Activated naive CD8-positive, alpha-beta T cell treated with anti-CD3 and anti-CD28 coated beads for 36 hours (primary cell): Measurements from ENCODE around the gene DHX32. TPM values are rescaled to one million over a fixed set of nuclear protein-coding genes. Genes with fewer than 3 reads are reported as not detected.
A peak's percentile ranks its signal among the peaks of the same experiment; 100 is the strongest.

Source experiments
- DNase-seq: peaks from one replicate; pipeline ENCODE4 v3.0.0; 2021
- H3K27ac Mint-ChIP-seq: one replicate; pipeline ENCODE4 v1.8.0; 2022; ENCODE audit warnings: mild to moderate bottlenecking, moderate library complexity, mixed read lengths
- H3K27me3 Mint-ChIP-seq: one replicate; pipeline ENCODE4 v1.8.0; 2022; ENCODE audit warnings: mild to moderate bottlenecking, mixed read lengths
- H3K36me3 Mint-ChIP-seq: one replicate; pipeline ENCODE4 v1.8.0; 2021; ENCODE audit warnings: mild to moderate bottlenecking, mixed read lengths
- H3K4me1 Mint-ChIP-seq: one replicate; pipeline ENCODE4 v1.8.0; 2021; ENCODE audit warnings: mixed read lengths
- H3K4me3 Mint-ChIP-seq: one replicate; pipeline ENCODE4 v1.8.0; 2022; ENCODE audit warnings: mild to moderate bottlenecking, moderate library complexity, mixed read lengths
- H3K9me3 Mint-ChIP-seq: one replicate; pipeline ENCODE4 v1.8.0; 2022; ENCODE audit warnings: mixed read lengths
- total RNA-seq, 2 experiments: library from RNA; stranded (reverse); gene quantifications; one replicate each; pipeline ENCODE4 v1.2.3, GENCODE V29; 2021

Gene DHX32
- total RNA-seq, 2 experiments from 2014 or later, result 27.6 to 27.8 TPM

GRCh38 chr10:125815764-125816163, 65.3 kb downstream of the DHX32 start:
- Mint-ChIP-seq H3K9me3 (no peaks in the 10 kb centered on the region), H3K27me3 (no peaks in the 10 kb centered on the region), H3K4me1 (peaks cover 10% of the 10 kb centered on the region), H3K4me3 (no peak overlapping the region), H3K36me3 (peaks cover 8% of the 10 kb centered on the region), H3K27ac (no peak overlapping the region)
- no peak for DNase-seq

DNA sequence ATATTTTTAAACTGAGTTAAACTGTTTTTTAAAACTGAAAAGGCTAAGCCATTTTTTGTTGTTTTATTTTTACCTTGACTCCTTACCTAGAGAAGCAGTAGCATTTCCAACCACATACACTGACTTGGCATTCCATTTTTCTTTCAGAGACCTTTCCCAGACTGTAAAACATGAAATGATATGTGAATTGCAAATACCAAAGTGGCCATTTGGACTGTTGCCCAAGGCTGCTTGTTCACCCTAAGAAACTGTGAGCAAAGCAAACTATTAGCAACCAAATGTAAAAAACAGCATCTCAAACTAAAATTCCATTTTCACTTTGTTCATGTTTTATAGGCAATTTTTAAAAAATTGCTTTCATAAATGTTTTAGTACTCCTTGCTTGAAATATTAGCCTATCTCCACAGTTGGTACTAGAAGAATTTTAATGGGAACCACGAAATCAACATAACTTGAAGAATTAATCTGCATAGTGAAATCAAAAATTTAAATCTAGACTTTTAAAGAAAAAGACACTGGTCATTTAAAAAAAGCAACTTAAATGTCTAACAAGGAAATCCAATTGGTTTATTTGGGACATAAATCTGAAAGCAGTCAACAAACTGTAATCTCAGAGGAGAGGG, 68.9 kb downstream of the DHX32 start:
- peaks cover 18% of the 10 kb centered on the region for H3K36me3 Mint-ChIP-seq
- H3K4me1 Mint-ChIP-seq, result peaks cover 2% of the 10 kb centered on the region

GRCh38 chr10:125811251-125811650, 69.8 kb downstream of the DHX32 start:
- DNase-seq, result no peak
- H3K9me3 Mint-ChIP-seq, result no peaks in the 10 kb centered on the region
- no peak overlapping the region for H3K4me3 Mint-ChIP-seq
- H3K27me3 Mint-ChIP-seq, result no peaks in the 10 kb centered on the region
- H3K36me3 Mint-ChIP-seq, result peaks cover 19% of the 10 kb centered on the region
- no peak overlapping the region for H3K27ac Mint-ChIP-seq
- no peaks in the 10 kb centered on the region for H3K4me1 Mint-ChIP-seq

More for the DNA sequence above, 68.9 kb downstream of the DHX32 start:
- DNase-seq, result no peak
- no peak overlapping the region for H3K4me3 Mint-ChIP-seq
- H3K27ac Mint-ChIP-seq, result no peak overlapping the region
- H3K27me3 Mint-ChIP-seq, result no peaks in the 10 kb centered on the region
- H3K9me3 Mint-ChIP-seq, result no peaks in the 10 kb centered on the region

GRCh38 chr10:125808047-125808446, 73.0 kb downstream of the DHX32 start:
- Mint-ChIP-seq H3K27me3 (no peaks in the 10 kb centered on the region), H3K9me3 (no peaks in the 10 kb centered on the region), H3K4me1 (no peaks in the 10 kb centered on the region), H3K36me3 (peaks cover 16% of the 10 kb centered on the region), H3K27ac (no peak overlapping the region), H3K4me3 (no peak overlapping the region)
- DNase-seq, result no peak

DNA sequence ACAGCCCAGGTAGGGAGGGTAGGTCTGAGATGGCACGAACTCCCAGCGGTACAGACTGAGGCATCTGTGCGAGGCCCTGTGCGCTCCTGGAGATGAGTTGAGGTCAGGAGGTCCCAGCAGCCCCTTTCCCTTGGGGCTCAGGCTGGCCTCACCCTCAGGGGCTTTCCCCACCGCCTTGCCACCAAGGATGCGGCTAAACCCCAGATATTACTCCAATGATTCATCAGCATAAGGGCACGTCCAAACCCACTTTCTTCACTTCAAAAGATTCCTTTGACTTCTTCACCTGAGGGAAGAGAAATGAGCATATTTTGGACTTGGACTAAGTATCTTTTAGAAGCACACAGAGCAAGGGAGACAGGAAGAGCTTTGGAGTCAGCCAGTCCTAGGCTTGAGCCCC, 78.4 kb downstream of the DHX32 start:
- H3K27me3 Mint-ChIP-seq, result no peaks in the 10 kb centered on the region
- H3K27ac Mint-ChIP-seq, result no peak overlapping the region
- peaks cover 4% of the 10 kb centered on the region for H3K4me1 Mint-ChIP-seq
- peaks cover 4% of the 10 kb centered on the region for H3K36me3 Mint-ChIP-seq
- no peak overlapping the region for H3K4me3 Mint-ChIP-seq
- DNase-seq, result no peak
- H3K9me3 Mint-ChIP-seq, result no peaks in the 10 kb centered on the region

DNA sequence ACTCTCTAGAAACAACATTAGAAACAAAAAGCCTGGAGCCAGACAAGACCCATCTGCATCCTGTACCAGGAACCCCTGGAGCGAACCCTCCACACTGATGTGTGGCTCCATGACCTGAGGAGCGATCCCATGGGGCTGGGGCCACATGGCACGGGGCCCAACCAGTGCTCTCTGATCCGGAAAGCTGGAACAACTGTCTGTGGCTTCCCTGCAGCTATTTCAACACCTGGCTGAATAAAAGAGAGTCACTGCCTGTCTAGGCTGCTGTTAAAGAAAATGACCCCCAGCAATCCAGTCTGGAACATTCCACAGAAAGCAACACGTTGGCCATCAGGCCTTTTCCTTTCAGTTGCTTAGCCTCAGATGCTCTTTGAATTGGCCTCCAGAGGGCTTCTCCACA, 79.0 kb downstream of the DHX32 start:
- H3K36me3 Mint-ChIP-seq, result peaks cover 3% of the 10 kb centered on the region
- DNase-seq, result no peak
- no peaks in the 10 kb centered on the region for H3K9me3 Mint-ChIP-seq
- H3K27ac Mint-ChIP-seq, result no peak overlapping the region
- H3K4me1 Mint-ChIP-seq, result peaks cover 4% of the 10 kb centered on the region
- no peak overlapping the region for H3K4me3 Mint-ChIP-seq
- no peaks in the 10 kb centered on the region for H3K27me3 Mint-ChIP-seq

DNA sequence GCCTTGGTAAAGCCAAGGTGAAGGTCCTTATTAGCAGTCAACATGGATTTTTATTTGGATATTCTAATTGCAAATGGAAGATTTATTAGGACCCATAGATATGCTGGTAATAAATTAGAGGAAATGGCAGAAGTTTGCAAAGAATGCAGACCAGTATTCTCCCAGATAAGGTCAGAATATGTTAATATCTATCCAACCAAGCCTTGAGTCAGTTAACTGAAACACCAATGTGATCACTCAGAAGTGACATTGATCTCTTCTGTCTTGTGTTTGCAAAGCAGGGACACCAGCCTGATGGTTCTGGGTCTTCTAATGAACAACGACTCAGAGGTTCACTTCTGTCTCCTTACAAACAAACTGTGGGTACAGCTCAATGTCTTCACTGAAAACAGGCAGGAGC, 79.5 kb downstream of the DHX32 start:
- Mint-ChIP-seq H3K36me3 (peaks cover 2% of the 10 kb centered on the region), H3K4me1 (peaks cover 4% of the 10 kb centered on the region), H3K4me3 (no peak overlapping the region), H3K9me3 (no peaks in the 10 kb centered on the region), H3K27me3 (no peaks in the 10 kb centered on the region), H3K27ac (no peak overlapping the region)
- DNase-seq, result no peak

GRCh38 chr10:125799451-125800182, 81.5 kb downstream of the DHX32 start:
- no peak overlapping the region for H3K4me3 Mint-ChIP-seq
- H3K9me3 Mint-ChIP-seq, result no peaks in the 10 kb centered on the region
- H3K4me1 Mint-ChIP-seq, result peaks cover 4% of the 10 kb centered on the region
- peaks cover 2% of the 10 kb centered on the region for H3K36me3 Mint-ChIP-seq
- H3K27me3 Mint-ChIP-seq, result no peaks in the 10 kb centered on the region
- no peak for DNase-seq
- no peak overlapping the region for H3K27ac Mint-ChIP-seq

DNA sequence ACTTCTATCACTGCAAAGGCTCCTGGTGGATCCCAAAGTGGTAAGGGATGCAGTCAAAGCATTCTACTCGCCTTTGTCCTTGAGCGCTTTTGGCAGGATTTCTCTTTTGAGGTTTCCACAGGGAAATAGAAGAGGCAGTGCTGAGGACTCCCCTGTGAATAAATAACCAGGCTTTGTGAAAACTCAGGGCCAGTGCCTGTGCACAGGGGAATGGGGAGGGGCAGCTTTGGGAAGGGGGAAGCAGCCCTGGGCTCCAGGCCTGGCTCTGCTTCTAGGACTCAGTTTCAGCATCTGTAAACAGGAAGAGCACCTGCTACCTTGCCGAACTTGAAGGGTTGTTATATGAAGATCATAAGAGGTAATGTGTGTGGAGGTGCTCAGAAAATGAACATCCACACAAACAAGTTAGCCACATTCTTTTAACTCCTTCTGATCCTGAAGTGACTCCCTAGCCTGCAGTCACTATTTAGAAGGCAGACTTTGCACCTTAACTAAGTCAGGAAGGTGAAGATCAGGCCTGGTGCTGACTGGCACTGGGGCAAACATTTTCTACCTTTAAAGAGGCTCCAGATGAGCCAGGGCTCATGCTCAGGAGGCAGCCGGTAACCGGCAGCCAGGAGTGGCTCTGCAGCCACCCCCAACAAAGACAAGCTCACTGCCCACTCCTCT, 83.0 kb downstream of the DHX32 start:
- Mint-ChIP-seq H3K4me3 (no peak overlapping the region), H3K4me1 (peaks cover 4% of the 10 kb centered on the region), H3K9me3 (no peaks in the 10 kb centered on the region), H3K27me3 (no peaks in the 10 kb centered on the region), H3K36me3 (peaks cover 3% of the 10 kb centered on the region), H3K27ac (no peak overlapping the region)
- DNase-seq, result no peak

DNA sequence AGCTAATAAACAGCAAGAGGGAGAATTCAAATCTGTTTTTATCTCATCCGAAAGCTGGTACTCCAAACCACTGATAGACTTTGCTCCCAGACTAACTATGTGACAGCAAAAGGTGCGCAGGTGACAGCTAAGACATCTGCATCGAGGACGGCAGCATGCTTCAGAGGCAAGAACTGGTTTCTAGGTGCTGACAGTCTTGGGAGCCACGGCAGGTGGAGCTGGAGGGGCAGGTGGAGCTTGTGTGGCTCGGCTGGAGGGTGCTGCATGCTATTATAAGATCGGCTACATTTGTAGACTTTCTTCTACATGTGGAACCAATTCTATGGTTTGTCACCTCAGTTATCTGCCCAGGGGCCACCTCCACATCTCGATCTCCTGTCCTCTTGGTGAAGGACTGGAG, 83.7 kb downstream of the DHX32 start:
- Mint-ChIP-seq H3K27me3 (no peaks in the 10 kb centered on the region), H3K36me3 (peaks cover 5% of the 10 kb centered on the region), H3K9me3 (no peaks in the 10 kb centered on the region), H3K4me3 (no peak overlapping the region), H3K4me1 (no peaks in the 10 kb centered on the region), H3K27ac (no peak overlapping the region)
- no peak for DNase-seq

- Mint-ChIP-seq H3K36me3 (peaks cover 7% of the 10 kb centered on the region), H3K9me3 (no peaks in the 10 kb centered on the region), H3K27ac (no peak overlapping the region), H3K4me1 (no peaks in the 10 kb centered on the region), H3K27me3 (no peaks in the 10 kb centered on the region), H3K4me3 (no peak overlapping the region)
- no peak for DNase-seq
Measured at GRCh38 chr10:125795637-125796190, 85.4 kb downstream of the DHX32 start.

DNA sequence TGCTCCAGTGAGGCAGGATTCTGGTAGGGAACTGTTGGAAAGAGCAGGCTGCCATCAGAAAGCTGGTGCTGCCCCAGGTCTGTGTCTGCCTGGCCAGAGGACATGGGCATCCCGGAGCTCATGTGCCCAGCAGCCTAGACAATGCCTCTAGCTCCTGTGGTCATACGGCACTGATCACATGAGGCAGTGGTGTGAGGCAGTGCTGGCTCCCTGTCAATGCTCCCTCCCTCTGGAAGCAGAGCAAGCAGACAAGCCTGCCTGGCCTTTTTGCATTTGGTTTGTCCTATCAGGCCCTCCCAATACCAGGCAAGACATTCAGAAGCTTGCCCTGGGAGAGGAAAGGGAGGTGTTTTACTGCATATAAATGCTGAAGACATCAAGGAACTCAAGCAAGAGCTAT, 86.0 kb downstream of the DHX32 start:
- Mint-ChIP-seq H3K4me1 (peaks cover 1% of the 10 kb centered on the region), H3K27me3 (no peaks in the 10 kb centered on the region), H3K9me3 (no peaks in the 10 kb centered on the region), H3K27ac (no peak overlapping the region), H3K36me3 (peaks cover 7% of the 10 kb centered on the region), H3K4me3 (no peak overlapping the region)
- no peak for DNase-seq

- DNase-seq, result no peak
- H3K36me3 Mint-ChIP-seq, result peaks cover 16% of the 10 kb centered on the region
- peaks cover 15% of the 10 kb centered on the region for H3K4me1 Mint-ChIP-seq
- H3K27ac Mint-ChIP-seq, result no peak overlapping the region
- no peaks in the 10 kb centered on the region for H3K9me3 Mint-ChIP-seq
- no peaks in the 10 kb centered on the region for H3K27me3 Mint-ChIP-seq
- H3K4me3 Mint-ChIP-seq, result no peak overlapping the region
Measured at GRCh38 chr10:125792342-125793300, 88.5 kb downstream of the DHX32 start.

DNA sequence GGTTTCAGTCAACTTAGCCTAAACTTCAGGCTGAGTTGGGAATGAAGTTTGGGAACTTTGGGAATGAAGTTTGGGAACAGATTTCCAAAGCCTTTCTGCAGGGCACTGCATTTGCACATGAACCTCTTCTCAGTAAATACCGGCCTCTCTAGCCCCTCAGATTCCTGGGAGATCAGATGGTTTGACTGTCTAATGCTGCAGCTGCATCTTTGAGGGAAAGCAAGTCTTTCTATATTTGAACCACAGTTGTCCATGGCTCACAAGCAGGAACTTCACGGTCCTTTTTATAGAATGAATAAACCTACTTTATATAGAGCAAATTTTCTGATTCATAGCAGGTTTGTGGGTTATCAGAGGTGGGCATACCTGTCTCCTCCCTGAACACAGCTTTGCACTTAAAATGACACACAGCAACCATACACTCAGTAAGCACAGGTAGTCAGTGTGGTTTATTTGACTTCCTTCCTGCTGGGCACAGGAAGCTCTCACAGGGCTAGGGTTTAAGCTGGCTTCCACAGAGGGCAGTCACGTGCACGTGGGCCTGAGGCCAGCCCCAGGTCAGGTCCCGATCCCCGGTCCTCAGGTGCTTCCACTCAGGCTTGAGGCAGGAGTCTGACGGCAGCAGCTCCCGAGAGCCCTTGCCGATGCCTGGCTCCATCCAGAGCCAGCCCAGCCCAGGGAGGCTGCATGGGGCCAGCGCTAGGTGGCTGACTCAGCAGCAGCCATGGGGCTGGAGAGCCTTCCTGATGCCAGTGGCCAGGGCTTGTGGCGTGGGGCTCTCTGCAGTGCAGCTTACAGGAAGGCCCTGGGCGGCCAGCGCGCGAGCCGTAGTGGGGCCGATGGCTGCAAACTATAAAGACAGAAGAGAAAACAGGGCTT, 92.7 kb downstream of the DHX32 start:
- H3K27me3 Mint-ChIP-seq, result no peaks in the 10 kb centered on the region
- peak overlapping the region; percentile 62 for H3K27ac Mint-ChIP-seq
- peaks cover 13% of the 10 kb centered on the region for H3K36me3 Mint-ChIP-seq
- H3K4me1 Mint-ChIP-seq, result peaks cover 28% of the 10 kb centered on the region
- no peak for DNase-seq
- no peaks in the 10 kb centered on the region for H3K9me3 Mint-ChIP-seq
- H3K4me3 Mint-ChIP-seq, result no peak overlapping the region
